Testis (tissue), 3 donors: ENCODE data around the gene EIF4G2. TPM values are rescaled to one million over a fixed set of nuclear protein-coding genes. Genes with fewer than 3 reads are reported as not detected.

Experiments used
- DNase-seq: peaks from one replicate; pipeline ENCODE4 v3.0.0-alpha.2; 2019
- H3K27ac ChIP-seq, 2 donors: fragments of 200-600 bp; sonication (generic); one replicate each; pipeline ENCODE4 v1.5.1; 2019
- H3K27me3 ChIP-seq: fragments of 200-600 bp; sonication (generic); one replicate; pipeline ENCODE4 v1.5.1; 2019
- H3K36me3 ChIP-seq: fragments of 200-600 bp; sonication (generic); one replicate; pipeline ENCODE4 v1.5.1; 2017; ENCODE audit warnings: low read depth; ENCODE audit errors: missing control alignments
- H3K4me1 ChIP-seq: fragments of 200-600 bp; sonication (generic); one replicate; pipeline ENCODE4 v1.5.1; 2019
- H3K4me3 ChIP-seq, 2 donors: fragments of 200-600 bp; sonication (generic); one replicate each; pipeline ENCODE4 v1.5.1; 2017 to 2019
- H3K9me3 ChIP-seq: fragments of 200-600 bp; sonication (generic); one replicate; pipeline ENCODE4 v1.5.1; 2017
- POLR2A ChIP-seq: fragments of 450-650 bp; IDR thresholded peaks from one replicate; pipeline ENCODE4 v1.6.1; 2017; ENCODE audit warnings: antibody characterized with exemption, mild to moderate bottlenecking, moderate library complexity
- WGBS, 2 donors: methylation state at CpG; one replicate each; pipeline ENCODE4 v1.1.5; 2018; 5-methylcytosine and 5-hydroxymethylcytosine counted together
- intact Hi-C: fragments of 100-400 bp; cut with DNase I; formaldehyde crosslinking; loops from one replicate; pipeline ENCODE4 v1.15.1; 2023; ENCODE audit warnings: low total_unique reads
- polyA plus RNA-seq: library from polyadenylated mRNA; stranded (reverse); fragments of 350-450 nt; fragmentation: Illumina TruSeq; extraction: RNeasy Lipid Tissue Mini Kit (QIAGEN cat#74804); gene quantifications from one replicate; pipeline ENCODE4 v1.2.3, GENCODE V29; 2014; ENCODE audit warnings: low read depth, low replicate concordance; ENCODE audit not compliant: insufficient read depth
- total RNA-seq, 2 donors: library from RNA; depleted of rRNA; stranded (reverse); fragments of >200 nt; gene quantifications; one replicate each; pipeline ENCODE4 v1.2.3, GENCODE V29; 2016
- TF ChIP-seq, protein P1 (sequence below), 3 experiments: fragments of 450-650 bp in 2 of 3; fragments of 200-600 bp in 1 of 3; sonication (generic) in 1 of 3; IDR thresholded peaks; one replicate each; pipeline ENCODE4 v1.5.1; 2016 to 2019; ENCODE audit warnings: antibody characterized with exemption in 3 of 3, mild to moderate bottlenecking in 2 of 3, moderate library complexity in 1 of 3

The EIF4G2 gene
- total and polyA plus RNA-seq, 3 donors from 2014 or later = 451 to 519 (median 501) TPM

DNA sequence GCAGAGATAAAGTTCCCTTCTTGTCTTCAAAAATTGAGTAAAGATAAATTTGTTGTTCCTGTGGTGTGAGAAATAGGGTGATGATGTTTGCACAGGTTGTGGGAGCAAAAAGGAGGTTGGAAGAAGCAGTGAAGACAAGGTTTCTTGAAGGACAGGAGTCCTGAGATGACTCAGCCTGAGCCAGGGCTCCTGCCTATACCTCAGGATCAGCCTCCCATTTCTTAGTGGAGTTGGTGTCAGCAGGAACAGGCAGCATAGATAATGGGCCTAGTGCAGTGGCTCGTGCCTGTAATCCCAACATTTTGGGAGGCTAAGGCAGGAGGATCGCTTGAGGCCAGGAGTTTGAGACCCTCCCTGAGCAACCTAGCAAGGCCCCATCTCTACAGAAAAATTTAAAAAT, 28.7 kb downstream of the EIF4G2 start:
- peaks cover 6% of the 10 kb centered on the region for H3K4me1 ChIP-seq
- 83 to 93% methylated on average over 2 of the region's 2 CpGs for WGBS, 2 donors
- H3K27me3 ChIP-seq = no peaks in the 10 kb centered on the region
- H3K36me3 ChIP-seq = no peaks in the 10 kb centered on the region
- DNase-seq = no peak
- TF ChIP-seq, protein P1, sequence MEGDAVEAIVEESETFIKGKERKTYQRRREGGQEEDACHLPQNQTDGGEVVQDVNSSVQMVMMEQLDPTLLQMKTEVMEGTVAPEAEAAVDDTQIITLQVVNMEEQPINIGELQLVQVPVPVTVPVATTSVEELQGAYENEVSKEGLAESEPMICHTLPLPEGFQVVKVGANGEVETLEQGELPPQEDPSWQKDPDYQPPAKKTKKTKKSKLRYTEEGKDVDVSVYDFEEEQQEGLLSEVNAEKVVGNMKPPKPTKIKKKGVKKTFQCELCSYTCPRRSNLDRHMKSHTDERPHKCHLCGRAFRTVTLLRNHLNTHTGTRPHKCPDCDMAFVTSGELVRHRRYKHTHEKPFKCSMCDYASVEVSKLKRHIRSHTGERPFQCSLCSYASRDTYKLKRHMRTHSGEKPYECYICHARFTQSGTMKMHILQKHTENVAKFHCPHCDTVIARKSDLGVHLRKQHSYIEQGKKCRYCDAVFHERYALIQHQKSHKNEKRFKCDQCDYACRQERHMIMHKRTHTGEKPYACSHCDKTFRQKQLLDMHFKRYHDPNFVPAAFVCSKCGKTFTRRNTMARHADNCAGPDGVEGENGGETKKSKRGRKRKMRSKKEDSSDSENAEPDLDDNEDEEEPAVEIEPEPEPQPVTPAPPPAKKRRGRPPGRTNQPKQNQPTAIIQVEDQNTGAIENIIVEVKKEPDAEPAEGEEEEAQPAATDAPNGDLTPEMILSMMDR (IDR thresholded peaks at IDR 0.05) = no peak
- no peak for TF ChIP-seq POLR2A
- no peak overlapping the region for H3K4me3 ChIP-seq
- H3K27ac ChIP-seq = no peak overlapping the region
- H3K9me3 ChIP-seq = no peaks in the 10 kb centered on the region
- intact Hi-C loops = no loop called here

DNA sequence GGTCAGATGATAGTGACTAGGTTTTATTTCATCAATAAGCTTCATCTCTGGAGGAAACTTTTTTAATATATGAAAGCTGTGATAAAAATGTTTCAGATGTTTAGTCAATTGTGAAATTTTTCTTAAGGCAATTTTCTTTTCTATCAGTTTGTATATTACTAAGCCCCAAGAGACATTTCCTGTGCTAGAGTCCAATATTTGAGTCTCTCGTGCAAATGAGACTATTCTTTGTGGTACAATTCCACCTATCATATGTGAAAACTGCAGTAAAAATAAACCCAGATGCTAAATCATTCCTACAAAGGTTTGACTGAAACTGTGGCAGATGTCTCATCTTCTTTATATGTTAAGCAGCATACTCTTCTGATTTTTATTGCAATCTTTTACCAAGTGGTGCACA, 29.6 kb downstream of the EIF4G2 start:
- intact Hi-C loops = no loop called here
- no peaks in the 10 kb centered on the region for H3K27me3 ChIP-seq
- 65 to 88% methylated on average over 1 of the region's 1 CpG for WGBS, 2 donors
- TF ChIP-seq, protein P1 (IDR thresholded peaks at IDR 0.05) = no peak
- TF ChIP-seq POLR2A = no peak
- peaks cover under 1% of the 10 kb centered on the region for H3K4me1 ChIP-seq
- no peaks in the 10 kb centered on the region for H3K9me3 ChIP-seq
- H3K36me3 ChIP-seq = no peaks in the 10 kb centered on the region
- no peak overlapping the region for H3K27ac ChIP-seq
- DNase-seq = no peak
- H3K4me3 ChIP-seq = no peak overlapping the region

DNA sequence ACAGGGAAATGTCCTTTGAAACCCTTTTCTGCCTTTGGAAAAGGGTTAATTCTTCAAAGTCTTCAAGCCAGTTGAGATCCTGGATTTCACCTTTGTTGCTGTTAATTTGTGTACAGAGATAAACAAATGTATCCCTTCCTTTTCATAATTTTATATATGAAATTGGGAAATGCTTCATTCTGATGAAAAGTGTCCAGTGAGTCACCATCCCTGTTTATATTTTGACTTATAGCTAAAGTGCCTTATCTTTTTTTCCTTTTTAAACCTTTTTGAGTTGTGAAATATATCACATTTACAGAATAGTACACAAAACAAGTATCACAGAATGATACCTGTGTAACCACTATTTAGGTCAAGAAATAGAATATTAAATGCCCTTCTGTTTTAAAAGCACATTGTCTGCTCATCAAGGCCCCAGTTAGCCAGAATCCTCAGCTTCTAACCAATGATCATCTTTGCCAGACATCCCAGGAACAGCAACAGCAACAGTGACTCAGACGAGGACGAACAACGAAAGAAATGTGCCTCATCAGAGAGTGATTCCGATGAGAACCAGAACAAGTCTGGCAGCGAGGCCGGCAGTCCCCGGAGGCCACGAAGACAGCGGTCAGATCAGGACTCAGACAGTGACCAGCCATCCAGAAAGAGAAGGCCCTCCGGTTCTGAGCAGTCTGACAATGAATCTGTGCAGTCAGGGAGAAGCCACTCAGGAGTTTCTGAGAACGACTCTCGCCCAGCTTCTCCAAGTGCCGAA, 30.3 kb downstream of the EIF4G2 start:
- Histone ChIP-seq H3K27ac (no peak overlapping the region), H3K4me3 (no peak overlapping the region), H3K36me3 (no peaks in the 10 kb centered on the region), H3K9me3 (no peaks in the 10 kb centered on the region), H3K4me1 (no peaks in the 10 kb centered on the region), H3K27me3 (no peaks in the 10 kb centered on the region)
- WGBS, 2 donors = 73 to 81% methylated on average over 8 to 13 of the region's 13 CpGs
- TF ChIP-seq, protein P1 (IDR thresholded peaks at IDR 0.05) = no peak
- no peak for TF ChIP-seq POLR2A
- intact Hi-C loops = no loop called here
- DNase-seq = no peak

DNA sequence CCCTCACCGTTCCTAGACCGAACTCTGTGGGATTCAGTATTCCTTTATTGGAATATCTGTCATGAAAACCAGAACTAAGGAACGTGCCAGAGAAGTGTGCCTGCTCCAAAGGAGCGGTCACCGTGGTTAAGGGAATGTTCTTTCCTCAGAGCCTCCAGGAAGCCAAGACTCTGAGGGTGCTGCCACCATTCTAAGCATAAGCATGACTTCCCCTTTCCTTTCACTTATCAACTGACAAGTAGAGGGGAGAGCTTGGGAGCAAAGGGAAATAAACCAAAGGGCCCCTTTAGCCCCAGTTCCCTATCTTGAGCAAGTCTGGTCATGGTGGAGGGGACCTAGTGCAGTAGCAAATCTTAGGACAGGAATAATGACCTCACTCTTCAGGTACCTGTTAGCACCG, 30.9 kb downstream of the EIF4G2 start:
- intact Hi-C loops = no loop called here
- WGBS, 2 donors = 71 to 82% methylated on average over 6 of the region's 6 CpGs
- Histone ChIP-seq H3K36me3 (no peaks in the 10 kb centered on the region), H3K9me3 (no peaks in the 10 kb centered on the region), H3K27me3 (no peaks in the 10 kb centered on the region), H3K4me1 (no peaks in the 10 kb centered on the region), H3K4me3 (no peak overlapping the region), H3K27ac (no peak overlapping the region)
- TF ChIP-seq, protein P1 (IDR thresholded peaks at IDR 0.05) = no peak
- TF ChIP-seq POLR2A = no peak
- no peak for DNase-seq

DNA sequence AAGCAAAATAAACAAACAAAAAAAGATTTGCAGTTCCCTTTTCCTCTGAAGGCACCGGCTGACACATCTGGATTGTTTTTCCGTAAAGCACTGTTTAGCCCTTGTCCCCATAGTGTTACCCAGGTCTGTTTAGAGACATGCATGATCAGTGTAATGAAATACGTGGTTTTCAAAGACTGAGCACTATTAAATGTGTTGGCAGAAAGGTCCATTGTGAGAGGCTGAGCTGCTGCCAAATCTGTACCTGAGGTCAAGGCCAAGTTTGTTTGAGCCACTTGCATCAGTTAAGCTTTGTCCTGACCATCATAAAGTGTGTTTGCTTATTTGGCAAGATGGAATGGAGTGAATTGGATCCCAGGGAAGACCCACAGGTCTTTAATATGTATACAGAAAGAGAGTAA, 31.3 kb downstream of the EIF4G2 start:
- intact Hi-C loops = no loop called here
- no peaks in the 10 kb centered on the region for H3K9me3 ChIP-seq
- no peak overlapping the region for H3K4me3 ChIP-seq
- no peaks in the 10 kb centered on the region for H3K27me3 ChIP-seq
- TF ChIP-seq POLR2A = no peak
- TF ChIP-seq, protein P1 (IDR thresholded peaks at IDR 0.05) = no peak
- H3K4me1 ChIP-seq = no peaks in the 10 kb centered on the region
- WGBS, 2 donors = 78 to 82% methylated on average over 3 of the region's 3 CpGs
- no peak for DNase-seq
- no peaks in the 10 kb centered on the region for H3K36me3 ChIP-seq
- no peak overlapping the region for H3K27ac ChIP-seq
